Suppressor macrophage (primary cell): ENCODE measurements around the gene AKR1B1.

ENCODE experiments used
- DNase-seq, 4 experiments: peaks; one replicate each; pipeline ENCODE4 v3.0.0-alpha.2; 2020 to 2022

The AKR1B1 gene

DNA sequence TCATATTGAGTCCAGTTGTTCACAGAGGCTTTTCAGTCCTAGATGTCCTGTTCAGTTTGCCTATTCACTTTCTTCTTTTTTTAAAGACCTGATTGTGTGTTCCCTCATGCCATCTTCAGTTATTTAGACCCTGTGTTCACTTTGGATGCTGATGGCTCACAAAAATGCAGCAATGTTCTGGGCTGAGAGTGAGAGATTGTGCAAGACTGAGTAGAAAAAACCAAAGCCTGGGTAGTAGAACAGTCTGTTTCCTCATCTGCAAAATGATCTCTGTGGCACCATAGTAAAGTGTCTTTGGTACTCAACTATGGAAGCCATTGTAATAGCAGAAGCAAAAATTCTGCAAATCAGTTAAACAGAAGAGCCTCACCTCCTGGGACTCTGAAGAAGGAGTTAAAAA lies 43.2 kb downstream of the AKR1B1 start:
- no peak for DNase-seq

DNA sequence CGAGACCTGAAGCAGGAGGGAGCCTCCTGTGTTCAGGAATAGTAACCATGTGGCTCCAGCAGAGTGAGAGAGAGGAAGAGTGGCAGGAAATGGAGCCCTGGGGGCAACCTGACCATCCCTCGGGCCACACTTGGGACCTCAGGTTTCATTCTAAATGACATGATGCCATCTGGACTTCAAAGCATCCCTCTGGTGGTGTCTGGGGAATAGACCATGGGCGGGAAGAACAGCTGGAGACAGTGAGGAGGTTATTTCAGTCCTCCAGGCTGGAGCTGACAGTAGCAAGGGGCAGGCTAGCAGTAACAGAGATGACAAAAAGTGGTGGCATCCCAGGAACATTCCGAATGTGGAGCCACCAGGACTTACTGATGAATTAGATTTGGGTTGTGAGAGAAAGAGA lies 44.8 kb downstream of the AKR1B1 start:
- no peak for DNase-seq

DNA sequence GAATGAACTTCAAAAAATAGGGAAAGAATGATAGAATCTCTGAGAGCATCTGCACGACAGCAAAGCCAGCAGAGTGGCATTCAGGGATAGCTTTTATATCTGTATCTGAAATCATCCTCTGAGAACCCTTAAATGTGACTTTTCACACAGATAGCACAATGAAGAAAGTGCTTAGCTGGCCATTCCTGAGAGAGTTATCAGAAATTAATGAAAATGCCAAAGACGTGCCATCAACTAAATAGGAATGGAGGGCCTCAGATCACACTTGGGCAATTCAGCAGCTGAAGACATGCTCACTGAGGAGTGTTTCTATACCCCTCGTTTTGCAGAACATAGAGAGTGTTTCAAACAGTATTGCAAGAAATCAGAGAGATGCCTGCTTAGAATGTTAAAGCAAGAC lies 51.6 kb downstream of the AKR1B1 start:
- DNase-seq = no peak

DNA sequence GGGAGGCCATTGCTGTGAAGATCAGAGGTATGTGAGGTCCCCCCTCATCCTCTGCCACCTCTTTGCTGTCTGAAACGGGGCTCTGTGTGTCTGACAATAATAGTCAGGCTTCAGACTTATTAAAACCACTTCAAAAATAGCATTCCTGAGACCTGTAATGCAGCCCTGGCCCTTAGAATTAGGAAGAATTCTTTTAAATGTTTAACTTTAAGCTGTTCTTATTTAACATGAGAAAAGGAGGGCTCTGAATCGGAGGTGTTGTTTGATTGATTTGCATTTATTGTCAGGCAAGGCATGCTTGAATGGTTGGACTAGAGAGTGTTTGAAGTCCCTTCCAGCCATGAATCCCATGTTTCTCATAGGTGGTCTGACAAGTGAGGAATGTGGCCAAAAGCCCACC lies 52.5 kb downstream of the AKR1B1 start:
- no peak for DNase-seq

DNA sequence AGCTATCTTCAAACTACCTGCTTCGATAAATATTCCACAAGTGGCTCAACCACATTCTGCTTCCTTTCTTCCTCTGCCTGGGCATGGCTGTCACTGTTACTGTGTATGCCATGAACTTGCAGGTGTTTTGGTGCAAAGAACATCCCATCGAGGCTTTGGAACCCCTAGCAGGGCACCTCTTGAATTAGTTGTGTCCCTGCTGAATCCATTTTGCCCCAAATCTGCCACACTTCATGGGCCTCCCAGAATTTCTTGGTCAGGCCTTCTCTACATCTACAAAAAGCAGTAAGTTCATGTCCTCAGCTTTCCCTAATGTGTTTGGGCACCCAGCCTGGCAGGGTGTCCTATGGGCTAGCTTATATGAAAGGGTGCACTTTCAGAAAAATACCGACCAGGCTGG lies 53.6 kb downstream of the AKR1B1 start:
- DNase-seq = no peak

DNA sequence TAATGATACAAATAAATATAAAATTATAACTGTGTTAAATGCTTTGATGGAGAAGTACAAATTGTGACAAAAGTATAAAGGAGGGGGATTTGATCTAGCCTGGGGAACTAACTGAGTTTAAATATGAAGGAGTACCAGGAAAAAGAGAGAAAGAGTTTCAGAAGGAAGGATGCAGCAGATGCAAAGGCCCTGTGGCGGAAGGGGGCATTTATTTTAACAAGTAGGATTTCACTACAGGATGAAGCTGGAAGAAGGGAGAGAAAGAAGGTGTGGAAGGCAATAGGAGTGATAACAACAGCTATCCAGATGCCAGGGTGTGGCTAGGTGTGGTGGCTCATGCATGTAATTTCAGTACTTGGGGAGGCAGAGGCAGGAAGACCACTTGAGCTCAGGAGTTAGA lies 55.8 kb downstream of the AKR1B1 start:
- DNase-seq = no peak

DNA sequence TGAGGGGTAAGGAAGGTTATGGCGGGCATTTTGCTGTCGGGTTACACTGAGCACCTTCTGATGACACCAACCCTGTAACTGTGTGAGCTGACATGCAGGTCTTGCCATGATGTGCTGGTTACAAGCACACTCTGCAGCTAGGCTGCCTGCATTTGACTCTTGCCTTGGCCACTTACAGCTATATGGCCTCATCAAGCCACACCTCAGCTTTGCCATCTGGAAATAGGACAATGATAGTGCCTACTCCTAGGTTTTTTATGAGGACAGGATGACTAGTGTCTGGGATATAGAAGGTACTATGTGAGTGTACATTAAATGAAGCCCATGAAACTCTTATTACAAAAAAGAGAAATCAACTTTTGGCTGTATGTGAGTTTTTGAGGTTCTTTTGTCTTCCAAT lies 58.0 kb downstream of the AKR1B1 start:
- no peak for DNase-seq

DNA sequence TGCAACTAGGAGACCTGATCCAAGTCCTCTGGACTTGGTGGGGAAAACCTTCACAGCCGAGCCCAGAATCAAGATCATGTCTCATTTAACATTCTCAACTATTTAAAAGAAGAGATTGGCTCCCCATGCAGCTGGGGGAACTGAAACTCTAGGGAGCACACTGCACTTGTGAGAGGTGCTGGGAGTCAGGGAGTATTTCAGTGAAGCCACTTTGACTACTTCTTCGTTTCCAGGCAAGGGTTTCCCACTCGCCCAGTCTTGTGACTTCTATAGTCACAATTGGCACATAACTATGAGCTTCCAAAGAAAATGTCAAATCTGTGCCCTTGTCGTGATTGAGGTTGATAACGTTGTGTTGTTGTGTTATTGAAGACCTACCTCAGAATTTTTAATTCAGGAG lies 62.9 kb downstream of the AKR1B1 start:
- DNase-seq = peak; percentile 32 to 69 (median 60)

DNA sequence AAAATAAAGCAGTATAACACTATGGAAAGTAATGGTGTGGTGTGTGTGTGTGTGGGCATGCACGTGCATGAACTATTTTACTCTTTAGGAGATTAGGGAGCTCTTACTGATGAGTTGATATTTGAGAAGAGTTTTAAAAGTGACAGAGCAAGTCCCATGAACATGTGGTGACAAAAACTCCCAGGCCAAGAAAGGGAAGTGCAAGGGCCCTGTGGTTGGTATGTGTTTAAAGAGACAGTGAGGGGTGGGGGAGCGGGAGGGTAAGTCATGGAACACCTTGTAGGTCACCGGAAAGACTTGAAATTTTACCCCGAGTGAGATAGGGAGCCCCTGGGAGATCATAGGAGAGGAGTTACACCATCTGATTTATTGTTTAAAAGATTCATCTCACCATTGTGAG lies 63.3 kb downstream of the AKR1B1 start:
- DNase-seq = peak; percentile 17 to 35 (median 28)

DNA sequence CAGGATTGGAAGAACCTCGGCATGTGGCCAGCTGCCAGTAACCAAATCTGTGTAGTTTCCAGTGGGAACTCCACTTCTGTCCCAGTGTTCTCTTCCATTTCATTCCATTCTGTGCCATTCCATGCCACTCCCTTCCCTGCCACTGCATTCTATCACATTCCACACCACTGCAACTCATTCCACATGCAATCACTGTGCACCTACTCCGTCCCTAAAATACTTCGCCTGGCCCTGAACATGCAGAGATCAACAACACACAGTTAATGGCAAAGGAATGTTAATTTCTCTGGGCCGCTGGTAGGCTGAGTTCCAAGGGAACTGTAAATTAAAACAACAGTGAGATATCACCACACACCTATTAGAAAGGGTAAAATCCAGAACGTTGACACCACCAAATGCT lies 64.8 kb downstream of the AKR1B1 start:
- no peak for DNase-seq
